Measurements from ENCODE around the gene SLC37A4.
"Not testable (repeated sequence)": the region's sequence is repeated elsewhere in the genome, so short reads cannot be mapped to it uniquely, and the experiment has no call there.

The SLC37A4 gene

GRCh38 chr11:119016216-119017009 is 14.3 kb downstream of the SLC37A4 start:
- DNase-seq = no peak
- H3K36me3 Mint-ChIP-seq (ENCODE audit: low read depth) = peaks cover 70% of the 10 kb centered on the region
- H3K9me3 Mint-ChIP-seq = no peaks in the 10 kb centered on the region
- H3K27me3 Mint-ChIP-seq = no peaks in the 10 kb centered on the region
- H3K4me3 Mint-ChIP-seq = peak overlapping the region; percentile 99
- peaks cover 59% of the 10 kb centered on the region for H3K4me1 Mint-ChIP-seq
- no peak for ATAC-seq
- H3K27ac Mint-ChIP-seq = peak overlapping the region; percentile 99

DNA sequence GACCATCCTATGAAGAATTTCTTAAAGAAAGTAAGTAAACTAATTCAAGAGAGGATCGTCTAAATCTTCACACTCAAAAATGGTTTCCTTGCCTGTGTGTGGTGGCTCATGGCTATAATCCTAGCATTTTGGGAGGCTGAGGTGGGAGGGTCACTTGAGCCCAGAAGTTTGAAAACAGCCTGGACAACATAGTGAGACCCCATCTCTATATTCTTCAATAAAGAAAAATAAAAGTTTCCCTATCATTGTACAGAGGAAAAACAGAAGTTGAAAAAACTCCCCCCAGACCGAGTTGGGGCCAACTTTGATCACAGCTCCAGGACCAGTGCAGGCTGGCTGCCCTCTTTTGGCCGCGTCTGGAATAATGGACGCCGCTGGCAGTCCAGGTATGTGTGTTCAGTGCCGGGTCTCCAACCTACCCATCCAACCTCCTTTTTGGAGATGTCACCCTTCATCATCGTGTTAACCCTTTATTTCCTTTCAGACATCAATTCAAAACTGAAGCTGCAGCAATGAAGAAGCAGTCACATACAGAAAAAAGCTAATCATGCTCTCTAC is 15.5 kb downstream of the SLC37A4 start:
- peak overlapping the region; percentile 99 for H3K4me3 Mint-ChIP-seq
- H3K4me1 Mint-ChIP-seq = peaks cover 52% of the 10 kb centered on the region
- peak overlapping the region; percentile 99 for H3K27ac Mint-ChIP-seq
- no peaks in the 10 kb centered on the region for H3K27me3 Mint-ChIP-seq
- peaks cover 70% of the 10 kb centered on the region for H3K36me3 Mint-ChIP-seq (ENCODE audit: low read depth)
- DNase-seq (no peak), ATAC-seq (no peak)
- H3K9me3 Mint-ChIP-seq = no peaks in the 10 kb centered on the region

DNA sequence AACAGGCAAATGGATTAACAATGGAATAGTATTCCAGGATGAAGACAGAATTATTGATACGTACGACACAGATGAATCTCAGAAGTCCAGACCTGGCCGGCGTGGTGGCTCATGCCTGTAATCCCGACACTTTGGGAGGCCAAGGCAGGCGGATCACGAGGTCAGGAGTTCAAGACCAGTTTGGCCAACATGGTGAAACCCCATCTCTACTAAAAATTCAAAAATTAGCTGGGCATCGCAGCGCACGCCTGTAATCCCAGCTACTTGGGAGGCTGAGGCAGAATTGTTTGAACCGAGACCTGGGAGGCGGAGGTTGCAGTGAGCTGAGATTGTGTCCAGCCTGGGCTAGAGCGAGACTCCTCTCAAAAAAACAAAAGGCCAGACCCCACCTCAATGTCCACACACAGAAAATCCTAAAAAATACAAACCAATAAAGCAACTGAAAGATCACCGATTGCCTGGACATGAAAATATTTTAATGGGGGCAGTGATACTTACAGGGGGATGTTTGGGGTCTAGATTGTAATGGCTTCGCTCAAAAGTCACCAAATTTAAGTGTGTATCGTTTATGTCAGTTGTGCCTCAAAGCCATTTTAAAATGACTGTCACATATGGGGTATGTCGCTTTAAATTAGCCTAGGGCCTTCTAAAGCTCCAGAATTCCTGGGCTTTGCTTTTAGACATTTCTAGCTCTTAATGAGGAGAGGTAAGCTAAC is 16.3 kb downstream of the SLC37A4 start:
- Mint-ChIP-seq H3K36me3 (ENCODE audit: low read depth) (peaks cover 64% of the 10 kb centered on the region), H3K4me3 (peak overlapping the region; percentile 99), H3K4me1 (peaks cover 46% of the 10 kb centered on the region), H3K27ac (peak overlapping the region; percentile 99), H3K27me3 (no peaks in the 10 kb centered on the region), H3K9me3 (no peaks in the 10 kb centered on the region)
- ATAC-seq (no peak), DNase-seq (no peak)

DNA sequence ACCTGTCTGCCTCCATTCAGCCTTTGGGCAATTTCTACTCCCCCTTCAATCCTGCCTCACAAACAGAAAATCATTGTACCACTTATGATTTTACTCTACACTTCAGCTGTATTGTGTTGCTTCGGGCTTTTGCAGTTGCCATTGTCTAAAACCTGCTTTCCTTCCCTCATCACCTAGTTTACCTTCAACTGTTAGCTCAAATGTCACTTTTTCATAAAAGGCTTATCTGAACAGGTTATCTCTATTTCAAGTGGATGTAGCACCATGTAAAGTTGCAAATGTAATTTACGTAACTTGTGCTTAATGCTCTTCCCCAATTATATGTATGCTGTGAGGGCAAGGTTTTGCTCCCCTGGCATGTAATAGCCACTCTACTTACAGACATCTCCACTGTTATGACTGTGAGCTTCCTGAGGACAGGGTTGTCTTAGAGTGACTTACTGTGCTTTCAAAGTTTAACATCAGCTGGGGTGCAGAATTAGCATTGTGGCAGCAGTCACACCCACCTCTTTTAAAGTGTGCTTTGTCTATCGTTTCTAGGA is 18.0 kb downstream of the SLC37A4 start:
- no peak overlapping the region for H3K4me3 Mint-ChIP-seq
- no peak for ATAC-seq
- no peak for DNase-seq
- no peaks in the 10 kb centered on the region for H3K27me3 Mint-ChIP-seq
- H3K9me3 Mint-ChIP-seq = no peaks in the 10 kb centered on the region
- H3K4me1 Mint-ChIP-seq = peaks cover 43% of the 10 kb centered on the region
- H3K27ac Mint-ChIP-seq = peak overlapping the region; percentile 24
- H3K36me3 Mint-ChIP-seq (ENCODE audit: low read depth) = peaks cover 65% of the 10 kb centered on the region

- H3K27me3 Mint-ChIP-seq = no peaks in the 10 kb centered on the region
- no peak for ATAC-seq
- H3K36me3 Mint-ChIP-seq (ENCODE audit: low read depth) = peaks cover 62% of the 10 kb centered on the region
- H3K4me1 Mint-ChIP-seq = peaks cover 40% of the 10 kb centered on the region
- no peak for DNase-seq
- H3K4me3 Mint-ChIP-seq = no peak overlapping the region
- no peaks in the 10 kb centered on the region for H3K9me3 Mint-ChIP-seq
- H3K27ac Mint-ChIP-seq = peak overlapping the region; percentile 24
Measured at GRCh38 chr11:119011476-119012053, 19.1 kb downstream of the SLC37A4 start.

GRCh38 chr11:119006656-119007055 is 24.0 kb downstream of the SLC37A4 start:
- Mint-ChIP-seq H3K9me3 (no peaks in the 10 kb centered on the region), H3K27me3 (no peaks in the 10 kb centered on the region), H3K36me3 (ENCODE audit: low read depth) (peaks cover 46% of the 10 kb centered on the region), H3K4me1 (peaks cover 14% of the 10 kb centered on the region), H3K4me3 (no peak overlapping the region), H3K27ac (peak overlapping the region; percentile 44)
- ATAC-seq = peak; percentile 47
- DNase-seq = no peak

DNA sequence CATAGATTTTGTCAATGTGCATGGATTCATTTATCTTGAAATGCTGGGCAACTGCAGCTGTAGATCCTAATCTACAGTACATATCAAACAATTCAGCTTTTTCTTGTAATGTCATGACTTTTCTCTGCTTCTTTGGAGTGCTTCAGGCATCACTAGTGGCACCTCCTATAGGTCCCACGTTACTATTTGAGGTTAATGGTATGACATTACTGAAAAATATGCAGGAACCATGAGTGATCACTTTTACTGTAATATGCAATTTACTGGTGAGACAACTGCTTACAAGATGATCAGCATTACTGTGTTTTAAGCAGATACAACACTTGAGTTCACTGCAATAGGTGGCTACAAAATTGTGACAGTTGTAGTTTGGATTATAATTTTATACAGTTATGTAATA is 29.8 kb downstream of the SLC37A4 start:
- ATAC-seq = no peak
- Mint-ChIP-seq H3K9me3 (no peaks in the 10 kb centered on the region), H3K36me3 (ENCODE audit: low read depth) (peaks cover 57% of the 10 kb centered on the region), H3K4me1 (peaks cover 37% of the 10 kb centered on the region), H3K27me3 (no peaks in the 10 kb centered on the region), H3K4me3 (no peak overlapping the region), H3K27ac (no peak overlapping the region)
- no peak for DNase-seq

- peak overlapping the region; percentile 100 for H3K4me3 Mint-ChIP-seq
- H3K9me3 Mint-ChIP-seq = no peaks in the 10 kb centered on the region
- no peak for ATAC-seq
- peak overlapping the region; percentile 99 for H3K27ac Mint-ChIP-seq
- no peaks in the 10 kb centered on the region for H3K27me3 Mint-ChIP-seq
- H3K36me3 Mint-ChIP-seq (ENCODE audit: low read depth) = peaks cover 53% of the 10 kb centered on the region
- H3K4me1 Mint-ChIP-seq = peaks cover 36% of the 10 kb centered on the region
- no peak for DNase-seq
Measured at GRCh38 chr11:118998822-118999221, 31.9 kb downstream of the SLC37A4 start.

DNA sequence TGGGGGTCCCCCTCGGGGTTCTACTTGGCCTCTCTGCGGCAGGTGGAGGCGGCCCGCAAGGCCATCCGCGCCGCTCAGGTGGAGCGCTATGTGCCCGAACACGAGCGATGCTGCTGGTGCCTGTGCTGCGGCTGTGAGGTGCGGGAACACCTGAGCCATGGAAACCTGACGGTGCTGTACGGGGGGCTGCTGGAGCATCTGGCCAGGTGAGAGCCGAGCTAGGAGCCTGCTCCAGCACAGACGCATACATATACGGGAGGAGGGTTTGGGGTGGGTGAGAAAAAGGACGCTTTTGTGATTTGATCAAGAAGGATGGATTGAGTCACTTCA is 32.3 kb downstream of the SLC37A4 start:
- peaks cover 52% of the 10 kb centered on the region for H3K36me3 Mint-ChIP-seq (ENCODE audit: low read depth)
- peaks cover 36% of the 10 kb centered on the region for H3K4me1 Mint-ChIP-seq
- H3K4me3 Mint-ChIP-seq = peak overlapping the region; percentile 100
- no peak for DNase-seq
- no peaks in the 10 kb centered on the region for H3K9me3 Mint-ChIP-seq
- no peaks in the 10 kb centered on the region for H3K27me3 Mint-ChIP-seq
- H3K27ac Mint-ChIP-seq = peak overlapping the region; percentile 99
- ATAC-seq = peak; percentile 2

DNA sequence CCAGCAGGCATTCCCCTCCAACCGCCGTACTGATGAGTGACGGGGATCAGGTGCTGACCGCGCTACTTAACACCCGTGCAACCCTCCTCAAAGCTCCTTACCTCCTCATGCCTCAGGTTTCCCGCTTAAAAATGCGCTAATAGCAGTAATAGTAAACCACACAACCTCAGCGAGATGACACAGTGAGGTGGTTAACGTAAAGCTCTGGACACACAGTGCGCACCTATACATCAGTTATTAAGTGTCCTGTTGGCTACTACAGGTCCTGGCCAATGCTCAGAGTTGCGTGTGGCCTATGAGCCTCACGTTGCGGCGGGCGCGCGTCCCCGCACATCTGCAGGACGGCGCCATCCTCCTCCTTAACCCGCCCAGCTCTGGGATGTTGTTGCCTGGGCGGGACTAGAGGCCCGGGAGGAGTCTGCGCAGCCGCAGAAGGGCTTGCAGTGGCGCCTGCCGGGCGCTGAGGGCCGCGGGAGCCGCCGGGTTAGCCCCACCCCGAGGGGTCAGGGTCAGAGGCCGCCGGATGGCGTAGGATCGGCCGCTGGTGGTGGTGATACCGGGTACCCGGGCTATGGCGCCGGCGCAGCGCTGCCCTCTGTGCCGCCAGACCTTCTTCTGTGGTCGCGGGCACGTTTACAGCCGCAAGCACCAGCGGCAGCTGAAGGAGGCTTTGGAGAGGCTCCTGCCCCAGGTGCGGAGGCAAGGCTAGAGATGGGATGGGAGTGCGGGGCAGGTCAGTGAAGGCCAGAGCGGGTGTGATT is 32.9 kb downstream of the SLC37A4 start, which contains the start of gene CENATAC:
Gene CENATAC, plus strand, starts transcription at position 512 of the 761 bp plus-strand sequence. Its CDS starts 60 bp downstream, at position 572.
- Mint-ChIP-seq H3K4me1 (peaks cover 36% of the 10 kb centered on the region), H3K9me3 (no peaks in the 10 kb centered on the region), H3K36me3 (ENCODE audit: low read depth) (peaks cover 48% of the 10 kb centered on the region), H3K27ac (peak within 1 kb of the TSS; percentile 99), H3K4me3 (peak within 1 kb of the TSS; percentile 100), H3K27me3 (no peaks in the 10 kb centered on the region)
- peak; percentile 95 for ATAC-seq
- peak; percentile 98 for DNase-seq

DNA sequence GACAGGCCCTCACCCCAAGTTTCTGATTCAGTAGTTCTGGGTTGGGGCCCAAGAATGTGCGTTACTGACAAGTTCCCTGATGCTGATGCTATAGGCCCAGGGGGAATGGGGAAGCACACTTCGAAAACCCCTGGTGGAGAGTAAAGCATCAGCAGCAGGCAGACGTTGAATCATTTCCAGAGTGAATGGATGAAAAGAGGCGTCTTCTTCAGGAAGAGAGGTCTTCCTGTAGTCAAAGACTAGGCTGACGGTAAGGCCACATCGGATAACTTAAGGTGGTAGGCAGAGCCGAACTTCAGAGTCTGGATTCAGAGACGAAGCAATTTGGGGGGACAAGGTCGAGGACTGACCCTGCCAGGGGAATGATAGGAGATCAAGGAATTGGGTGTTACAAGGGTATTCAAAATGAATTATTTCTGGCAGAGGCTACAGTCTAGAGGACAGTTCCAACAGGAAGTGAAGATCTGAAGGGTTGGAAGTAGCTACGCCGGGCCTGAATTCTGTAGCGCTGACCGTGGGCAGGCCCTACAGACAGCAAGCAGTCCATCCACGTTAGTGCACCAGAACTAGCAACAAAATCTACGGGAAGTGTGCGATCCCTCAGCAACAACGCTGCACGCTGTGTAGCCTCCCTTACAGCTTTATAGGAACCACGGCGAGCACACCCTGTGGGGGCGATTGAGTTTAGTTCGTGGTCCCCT is 33.6 kb downstream of the SLC37A4 start:
- peak; percentile 37 for DNase-seq
- H3K27me3 Mint-ChIP-seq = no peaks in the 10 kb centered on the region
- peak overlapping the region; percentile 100 for H3K4me3 Mint-ChIP-seq
- H3K36me3 Mint-ChIP-seq (ENCODE audit: low read depth) = peaks cover 43% of the 10 kb centered on the region
- peak overlapping the region; percentile 99 for H3K27ac Mint-ChIP-seq
- no peaks in the 10 kb centered on the region for H3K9me3 Mint-ChIP-seq
- ATAC-seq = peak; percentile 33
- peaks cover 36% of the 10 kb centered on the region for H3K4me1 Mint-ChIP-seq

GRCh38 chr11:118991486-118992038 is 39.1 kb downstream of the SLC37A4 start:
- not testable (repeated sequence) for DNase-seq, H3K27me3 Mint-ChIP-seq, H3K4me1 Mint-ChIP-seq, H3K9me3 Mint-ChIP-seq, H3K4me3 Mint-ChIP-seq, ATAC-seq, H3K27ac Mint-ChIP-seq
- H3K36me3 Mint-ChIP-seq (ENCODE audit: low read depth) = peaks cover 15% of the 10 kb centered on the region

GRCh38 chr11:118988280-118988679 is 42.4 kb downstream of the SLC37A4 start:
- peaks cover 6% of the 10 kb centered on the region for H3K36me3 Mint-ChIP-seq (ENCODE audit: low read depth)
- no peaks in the 10 kb centered on the region for H3K4me1 Mint-ChIP-seq
- no peaks in the 10 kb centered on the region for H3K27me3 Mint-ChIP-seq
- ATAC-seq (no peak), DNase-seq (no peak)
- no peaks in the 10 kb centered on the region for H3K9me3 Mint-ChIP-seq
- no peak overlapping the region for H3K4me3 Mint-ChIP-seq
- no peak overlapping the region for H3K27ac Mint-ChIP-seq

All from activated naive CD8-positive, alpha-beta T cell treated with anti-CD3 and anti-CD28 coated beads, Interleukin-2, amount 50 U/mL, for 24 hours (primary cell).